A673 (cell line): Measurements from ENCODE around the gene DHRS3.

Experiments used
- CTCF ChIP-seq: fragments of 300-800, 200-600 bp; sonication (generic); conservative IDR thresholded peaks from 2 replicates; pipeline ENCODE4 v1.5.1; 2017; ENCODE audit warnings: low read depth, mild to moderate bottlenecking, antibody characterized with exemption, low read length, moderate library complexity, mixed read lengths
- EZH2 ChIP-seq: fragments of 200-600 bp; sonication (generic); IDR thresholded peaks from 2 replicates; pipeline ENCODE4 v1.6.1; 2017; ENCODE audit warnings: borderline replicate concordance, low read depth, mild to moderate bottlenecking, mixed read lengths, antibody characterized with exemption, low read length; ENCODE audit not compliant: poor library complexity, severe bottlenecking

GRCh38 chr1:12610941-12611340, 7.1 kb downstream of the DHRS3 start:
- TF ChIP-seq CTCF (no peak), EZH2 (no peak)
